ENCODE data around the gene EDN1.
"Not testable (repeated sequence)": the region's sequence is repeated elsewhere in the genome, so short reads cannot be mapped to it uniquely, and the experiment has no call there.

EDN1 gene

DNA sequence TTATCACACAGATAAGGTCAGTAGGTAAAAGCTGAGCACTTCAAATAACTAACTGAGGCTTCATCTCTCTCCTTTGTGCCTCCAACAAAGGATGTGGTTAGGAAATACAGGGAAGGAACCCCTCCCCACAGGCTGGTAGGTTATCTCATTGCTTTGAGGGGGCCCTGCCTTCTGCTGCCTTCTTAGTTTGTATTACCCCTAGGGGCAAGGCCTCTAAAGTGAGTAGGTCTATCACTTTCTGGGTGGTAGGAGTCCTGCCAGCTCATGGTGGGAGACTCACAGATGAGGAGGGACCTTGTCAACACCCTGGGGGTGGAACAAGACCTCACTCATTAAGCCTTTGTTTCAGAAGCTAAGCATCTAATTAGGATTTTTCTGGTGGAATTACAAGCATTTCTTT lies 34.6 kb downstream of the EDN1 start:
- no peak overlapping the region for H3K4me3 ChIP-seq (ENCODE audit: low read depth, low read length)
- TF ChIP-seq CTCF (IDR thresholded peaks at IDR 0.05; ENCODE audit: insufficient read depth, low read depth, low read length, missing control alignments): no peak
- DNase-seq (ENCODE audit: low read depth): no peak

DNA sequence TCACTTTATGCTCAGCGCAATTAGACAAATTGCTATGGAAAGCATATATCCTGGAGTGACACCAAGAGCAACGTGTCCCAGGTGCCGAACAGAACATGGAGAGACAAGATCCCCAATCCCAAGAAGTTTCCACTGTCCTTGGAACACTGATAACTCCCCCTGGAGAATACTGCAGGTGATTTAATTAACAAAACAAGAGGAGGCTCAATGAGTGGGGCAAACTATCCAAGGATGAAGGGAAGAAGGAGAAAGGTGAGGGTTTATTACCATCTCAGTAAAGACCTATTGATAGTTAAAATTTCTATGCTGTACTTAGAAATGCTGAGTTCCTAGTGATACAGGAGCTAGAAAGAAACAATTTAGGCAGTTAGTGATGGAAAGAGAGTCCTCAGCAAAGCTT lies 35.7 kb downstream of the EDN1 start:
- TF ChIP-seq CTCF (IDR thresholded peaks at IDR 0.05; ENCODE audit: insufficient read depth, low read depth, low read length, missing control alignments): no peak
- H3K4me3 ChIP-seq (ENCODE audit: low read depth, low read length): no peak overlapping the region
- DNase-seq (ENCODE audit: low read depth): no peak

GRCh38 chr6:12327391-12327790 lies 37.2 kb downstream of the EDN1 start:
- no peak overlapping the region for H3K4me3 ChIP-seq (ENCODE audit: low read depth, low read length)
- no peak for DNase-seq (ENCODE audit: low read depth)
- TF ChIP-seq CTCF (IDR thresholded peaks at IDR 0.05; ENCODE audit: insufficient read depth, low read depth, low read length, missing control alignments): no peak

DNA sequence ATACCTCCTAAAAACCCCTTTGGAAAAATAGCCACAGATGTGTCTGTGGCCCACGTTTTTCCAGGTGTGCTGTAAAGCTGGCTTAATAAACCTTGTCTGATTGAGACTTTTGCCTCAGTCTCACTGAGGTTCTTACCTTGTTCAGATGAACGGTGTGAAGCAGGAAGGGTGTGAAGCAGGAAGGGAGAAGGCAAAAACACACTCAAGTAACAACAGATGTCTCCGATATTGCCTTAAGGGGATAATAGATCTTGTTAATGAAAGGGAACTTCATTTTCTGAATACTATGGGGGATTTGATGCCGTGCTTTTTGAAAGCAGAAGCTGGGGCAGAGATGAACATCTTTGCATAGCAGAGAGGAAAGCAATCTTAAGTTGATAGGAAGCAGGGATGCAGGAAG lies 37.8 kb downstream of the EDN1 start:
- H3K4me3 ChIP-seq (ENCODE audit: low read depth, low read length): no peak overlapping the region
- no peak for DNase-seq (ENCODE audit: low read depth)
- TF ChIP-seq CTCF (IDR thresholded peaks at IDR 0.05; ENCODE audit: insufficient read depth, low read depth, low read length, missing control alignments): no peak

- no peak for DNase-seq (ENCODE audit: low read depth)
- no peak for TF ChIP-seq CTCF (IDR thresholded peaks at IDR 0.05; ENCODE audit: insufficient read depth, low read depth, low read length, missing control alignments)
- no peak overlapping the region for H3K4me3 ChIP-seq (ENCODE audit: low read depth, low read length)
These were observed 38.5 kb downstream of the EDN1 start for GRCh38 chr6:12328701-12329100.

GRCh38 chr6:12331474-12331873 lies 41.3 kb downstream of the EDN1 start:
- no peak overlapping the region for H3K4me3 ChIP-seq (ENCODE audit: low read depth, low read length)
- no peak for TF ChIP-seq CTCF (IDR thresholded peaks at IDR 0.05; ENCODE audit: insufficient read depth, low read depth, low read length, missing control alignments)
- DNase-seq (ENCODE audit: low read depth): no peak

GRCh38 chr6:12331951-12332749 lies 42.0 kb downstream of the EDN1 start:
- no peak for DNase-seq (ENCODE audit: low read depth)
- no peak overlapping the region for H3K4me3 ChIP-seq (ENCODE audit: low read depth, low read length)
- no peak for TF ChIP-seq CTCF (IDR thresholded peaks at IDR 0.05; ENCODE audit: insufficient read depth, low read depth, low read length, missing control alignments)

DNA sequence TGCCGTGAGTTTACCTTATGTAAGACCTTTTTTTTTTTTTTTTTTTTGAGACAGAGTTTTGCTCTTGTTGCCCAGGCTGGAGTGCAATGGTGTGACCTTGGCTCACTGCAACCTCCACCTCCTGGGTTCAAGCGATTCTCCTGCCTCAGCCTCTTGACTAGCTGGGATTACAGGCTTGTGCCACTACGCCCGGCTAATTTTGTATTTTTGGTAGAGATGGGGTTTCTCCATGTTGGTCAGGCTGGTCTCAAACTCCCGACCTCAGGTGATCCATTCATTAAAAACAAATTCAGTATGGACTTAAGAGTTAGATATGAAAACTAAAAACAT lies 42.6 kb downstream of the EDN1 start:
- not testable (repeated sequence) for DNase-seq (ENCODE audit: low read depth); H3K4me3 ChIP-seq (ENCODE audit: low read depth, low read length)
